GM12864 (cell line): ENCODE measurements around the gene PITPNB.

ENCODE experiments used
- DNase-seq: peaks from one replicate; pipeline ENCODE4 v3.0.0-alpha.2; 2011; ENCODE audit warnings: low read depth
- H3K4me3 ChIP-seq: 2 replicates; pipeline ENCODE4 v1.5.1; 2011; ENCODE audit warnings: mild to moderate bottlenecking, low read depth, low read length, control low read depth
- CTCF ChIP-seq: IDR thresholded peaks from 2 replicates; pipeline ENCODE4 v1.5.1; 2011; ENCODE audit warnings: low read depth, mild to moderate bottlenecking, moderate library complexity, low read length, control low read depth, inconsistent platforms; ENCODE audit errors: missing control alignments

Gene PITPNB

GRCh38 chr22:27850000-27850521 lies 69.0 kb downstream of the PITPNB start:
- H3K4me3 ChIP-seq, result no peak overlapping the region
- TF ChIP-seq CTCF, result no peak
- no peak for DNase-seq

- TF ChIP-seq CTCF, result no peak
- no peak for DNase-seq
- H3K4me3 ChIP-seq, result no peak overlapping the region
These were observed 71.1 kb downstream of the PITPNB start for GRCh38 chr22:27848005-27848404.

- TF ChIP-seq CTCF, result no peak
- no peak for DNase-seq
- no peak overlapping the region for H3K4me3 ChIP-seq
These were observed 72.1 kb downstream of the PITPNB start for GRCh38 chr22:27846910-27847309.

- TF ChIP-seq CTCF, result no peak
These were observed 72.8 kb downstream of the PITPNB start for GRCh38 chr22:27846248-27846757.

GRCh38 chr22:27845644-27846043 lies 73.4 kb downstream of the PITPNB start:
- no peak overlapping the region for H3K4me3 ChIP-seq
- TF ChIP-seq CTCF, result no peak
- no peak for DNase-seq

More at GRCh38 chr22:27846248-27846757, 72.8 kb downstream of the PITPNB start:
- DNase-seq, result no peak
- H3K4me3 ChIP-seq, result no peak overlapping the region

GRCh38 chr22:27844656-27845591 lies 74.1 kb downstream of the PITPNB start:
- no peak for DNase-seq
- no peak overlapping the region for H3K4me3 ChIP-seq
- no peak for TF ChIP-seq CTCF
